GM12878 (cell line): ENCODE results near the gene DCBLD2. TPM values are rescaled to one million over a fixed set of nuclear protein-coding genes. Genes with fewer than 3 reads are reported as not detected.

Experiments used
- ATAC-seq: fragments of 200-7000 bp; cut with Tn5 transposase; 3 replicates; pipeline ENCODE4 v1.9.1; 2020; ENCODE audit warnings: mild to moderate bottlenecking, moderate library complexity
- BruUV-seq: library from RNA; stranded (reverse); fragments of 400-500 nt; replicated peaks from 2 replicates; lab custom pipeline; 2021; lab: Mats Ljungman, UMichigan
- CTCF ChIA-PET: fragments of 300-600 bp; sonication (Branson Sonifier 250); formaldehyde crosslinking; extraction: SDS; loops from one replicate; lab custom pipeline; 2021; ENCODE audit warnings: inconsistent platforms; lab: Yijun Ruan, JAX
- POLR2A ChIA-PET: fragments of 350-600 bp; formaldehyde crosslinking; extraction: SDS; loops from one replicate; lab custom pipeline; 2021; ENCODE audit warnings: inconsistent platforms; lab: Charles Lee
- RAD21 ChIA-PET: fragments of 300-600 bp; sonication (Branson Sonifier 250); formaldehyde crosslinking; loops from one replicate; lab custom pipeline; 2023; ENCODE audit warnings: antibody characterized with exemption; ENCODE audit not compliant: unreplicated experiment; lab: Charles Lee
- SMC1A ChIA-PET: fragments of 300-600 bp; sonication (Branson Sonifier 250); formaldehyde crosslinking; loops from one replicate; lab custom pipeline; 2023; ENCODE audit not compliant: unreplicated experiment, uncharacterized antibody; lab: Charles Lee
- DNase-seq: peaks from one replicate; pipeline ENCODE4 v3.0.0-alpha.2; 2011; ENCODE audit warnings: low read depth, low spot score
- FAIRE-seq: peaks from 3 replicates; lab custom pipeline; 2011; peaks lifted over from hg19 to GRCh38; lab: Jason Lieb, UNC
- H2AFZ ChIP-seq: 2 replicates; pipeline ENCODE4 v1.6.0; 2011; ENCODE audit warnings: low read depth, low read length, control low read depth; ENCODE audit not compliant: control insufficient read depth
- H3K27ac ChIP-seq: 2 replicates; pipeline ENCODE4 v1.5.1; 2011; ENCODE audit warnings: control low read depth; ENCODE audit not compliant: control insufficient read depth, insufficient read depth
- H3K27me3 ChIP-seq, 2 experiments: replicated peaks in 1 of 2; 2 replicates each; pipeline versions ENCODE4 v1.6.0 to v1.6.1; 2011; ENCODE audit warnings: low read length in 1 of 2; ENCODE audit not compliant: control insufficient read depth in 2 of 2, insufficient read depth in 2 of 2
- H3K36me3 ChIP-seq, 2 experiments: 2 replicates each; pipeline ENCODE4 v1.5.1; 2011; ENCODE audit warnings: low read length in 1 of 2; ENCODE audit not compliant: control insufficient read depth in 2 of 2, insufficient read depth in 2 of 2
- H3K4me1 ChIP-seq: 2 replicates; pipeline ENCODE4 v1.6.1; 2011; ENCODE audit warnings: mild to moderate bottlenecking, low read length, moderate library complexity, mixed read lengths; ENCODE audit not compliant: control insufficient read depth, insufficient read depth
- H3K4me2 ChIP-seq: 2 replicates; pipeline ENCODE4 v1.6.0; 2011; ENCODE audit warnings: control low read depth; ENCODE audit not compliant: control insufficient read depth, insufficient read depth
- H3K4me3 ChIP-seq: fragments of 200-600 bp; sonication (generic); 2 replicates; pipeline ENCODE4 v1.5.1; 2016
- H3K79me2 ChIP-seq: 2 replicates; pipeline ENCODE4 v1.6.0; 2011; ENCODE audit warnings: low read length; ENCODE audit not compliant: control insufficient read depth, insufficient read depth
- H3K9ac ChIP-seq: 2 replicates; pipeline ENCODE4 v1.8.0; 2011; ENCODE audit warnings: low read length, control low read depth, mixed read lengths; ENCODE audit not compliant: control insufficient read depth, insufficient read depth
- H3K9me3 ChIP-seq: replicated peaks from 3 replicates; pipeline ENCODE4 v1.5.1; 2011; ENCODE audit warnings: mild to moderate bottlenecking, low read length; ENCODE audit not compliant: control insufficient read depth, insufficient read depth
- H4K20me1 ChIP-seq: 2 replicates; pipeline ENCODE4 v1.6.0; 2011; ENCODE audit not compliant: control insufficient read depth, insufficient read depth
- BRCA1 ChIP-seq: IDR thresholded peaks from 2 replicates; pipeline ENCODE4 v1.6.1; 2011; ENCODE audit warnings: low read depth, low read length, improper control_type of control experiment
- EGR1 ChIP-seq, 2 experiments: IDR thresholded peaks; 1 replicate in 1 of 2; 2 replicates in 1 of 2; pipeline ENCODE4 v1.6.1; 2011 to 2012; ENCODE audit warnings: low read depth in 2 of 2, low read length in 2 of 2, borderline replicate concordance in 1 of 2, mild to moderate bottlenecking in 1 of 2, moderate library complexity in 1 of 2
- FOS ChIP-seq: IDR thresholded peaks from 3 replicates; pipeline ENCODE4 v1.6.1; 2011; ENCODE audit warnings: borderline replicate concordance; ENCODE audit not compliant: insufficient read length; ENCODE audit errors: extremely low read depth
- HDAC6 ChIP-seq: fragments of 200-600 bp; sonication (generic); IDR thresholded peaks from one replicate; pipeline ENCODE4 v1.8.0; 2017; ENCODE audit warnings: antibody characterized with exemption; ENCODE audit not compliant: unreplicated experiment
- IKZF1 ChIP-seq: fragments of 450-650 bp; conservative IDR thresholded peaks from 2 replicates; pipeline ENCODE4 v1.6.1; 2017; ENCODE audit warnings: antibody characterized with exemption, mild to moderate bottlenecking
- MXI1 ChIP-seq: fragments of 150-350 bp; IDR thresholded peaks from 2 replicates; pipeline ENCODE4 v1.6.1; 2011; ENCODE audit warnings: low read depth, mild to moderate bottlenecking, inconsistent platforms, low read length, improper control_type of control experiment
- MYC ChIP-seq: IDR thresholded peaks from 2 replicates; pipeline ENCODE4 v1.6.1; 2011; ENCODE audit warnings: mild to moderate bottlenecking, low read length, moderate library complexity, inconsistent platforms; ENCODE audit not compliant: insufficient read depth, insufficient replicate concordance, insufficient read length, severe bottlenecking
- PAX5 ChIP-seq: IDR thresholded peaks from 2 replicates; pipeline ENCODE4 v1.6.1; 2011; ENCODE audit warnings: low read depth, low read length, borderline replicate concordance
- SMC3 ChIP-seq: IDR thresholded peaks from 2 replicates; pipeline ENCODE4 v1.6.1; 2011; ENCODE audit warnings: low read length, improper control_type of control experiment, borderline replicate concordance
- TBL1XR1 ChIP-seq: IDR thresholded peaks from 2 replicates; pipeline ENCODE4 v1.6.1; 2012; ENCODE audit warnings: low read depth, low read length, improper control_type of control experiment
- TCF12 ChIP-seq: IDR thresholded peaks from 2 replicates; pipeline ENCODE4 v1.6.1; 2011; ENCODE audit warnings: low read depth, mild to moderate bottlenecking, low read length
- ZSCAN29 ChIP-seq: fragments of 450-650 bp; IDR thresholded peaks from 2 replicates; pipeline ENCODE4 v1.6.1; 2017; ENCODE audit warnings: mild to moderate bottlenecking, moderate library complexity
- WGBS: methylation state at CpG from one replicate; pipeline ENCODE4 v1.1.6; 2016; ENCODE audit warnings: low lambda C conversion rate; ENCODE audit not compliant: insufficient replicate concordance, insufficient coverage; ENCODE audit errors: missing lambda C conversion rate; 5-methylcytosine and 5-hydroxymethylcytosine counted together
- in situ Hi-C: fragments of 300-500 bp; cut with MboI; formaldehyde crosslinking; loops from 9 replicates; pipeline ENCODE4 v1.14.3; 2018; ENCODE audit warnings: mixed read lengths
- intact Hi-C: fragments of 100-400 bp; cut with micrococcal nuclease; formaldehyde crosslinking; loops from one replicate; pipeline ENCODE4 v1.14.2; 2022; ENCODE audit not compliant: unreplicated experiment
- polyA plus RNA-seq, 11 experiments: library from polyadenylated mRNA; depleted of rRNA in 4 of 11; unstranded in 6 of 11; stranded (reverse) in 5 of 11; fragments of >200 nt; fragmentation: Nextera tagmentation in 4 of 11; fragmentation: Illumina TruSeq in 1 of 11; extraction: Ambion mirVana in 4 of 11; extraction: Trizol in 1 of 11; gene quantifications; 1 replicate in 1 of 11; 2 replicates in 10 of 11; pipeline versions ENCODE4 v1.2.1 to v1.2.3, GENCODE V29; 2011 to 2016; ENCODE audit warnings: inconsistent platforms in 2 of 11, missing spikeins in 2 of 11, low read depth in 1 of 11
- total RNA-seq, 4 experiments: library from RNA; depleted of rRNA in 3 of 4; stranded (reverse); fragments of >200 nt in 3 of 4; fragmentation: Illumina TruSeq in 1 of 4; extraction: Trizol in 1 of 4; gene quantifications; 2 replicates each; pipeline versions ENCODE4 v1.2.1 to v1.2.3, GENCODE V29; 2013 to 2021
- TF ChIP-seq, protein P1 (sequence below): fragments of 450-650 bp; IDR thresholded peaks from 2 replicates; pipeline ENCODE4 v1.6.1; 2017; ENCODE audit warnings: mild to moderate bottlenecking, moderate library complexity

DCBLD2 gene
- total and polyA plus RNA-seq, 10 of the 15 experiments (the other 5 are each of a cell fraction or from before 2014, with no cell fraction given) = 1.6 to 5.9 (median 4.7) TPM

DNA sequence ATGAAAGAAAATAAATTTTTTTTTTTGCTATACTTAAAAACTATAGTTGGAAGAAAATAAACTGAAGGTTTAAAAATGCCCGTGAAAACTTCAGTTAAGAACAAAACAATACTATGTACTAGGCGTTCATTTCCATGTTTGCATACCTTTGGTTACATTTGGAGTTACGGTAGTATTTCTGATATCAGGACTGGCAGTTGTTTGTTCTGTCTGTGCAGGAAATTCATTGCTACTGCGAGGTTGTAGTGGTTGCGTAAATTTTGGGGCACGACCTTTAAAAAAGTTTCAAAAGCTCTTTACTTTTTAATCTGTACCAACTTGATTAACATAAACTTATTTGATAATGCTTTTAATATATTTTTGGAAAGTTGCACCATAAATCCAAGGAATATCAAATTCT lies 90.4 kb downstream of the DCBLD2 start:
- ATAC-seq (no peak), FAIRE-seq (no peak), DNase-seq (no peak)
- no peak overlapping the region for H3K9ac ChIP-seq
- no TSS peak for BruUV-seq
- no peaks in the 10 kb centered on the region for H3K27me3 ChIP-seq
- no peaks in the 10 kb centered on the region for H3K79me2 ChIP-seq
- no peaks in the 10 kb centered on the region for H3K9me3 ChIP-seq
- no peaks in the 10 kb centered on the region for H3K4me1 ChIP-seq
- H4K20me1 ChIP-seq = no peaks in the 10 kb centered on the region
- in situ Hi-C loops (loop anchor here (5.0 to 25.0 kb wide), 3 partner anchors 209 to 769 kb away; no protein-coding TSS in a partner anchor), intact Hi-C loops (loop anchor here (2.0 to 10.0 kb wide), 4 partner anchors 78 to 724 kb away; no protein-coding TSS in a partner anchor)
- RAD21 ChIA-PET = interaction anchor here (1.6 to 9.4 kb wide), 5 partner anchors 41 to 222 kb away, joined by 4 to 224 read pairs (median 15); no protein-coding TSS in a partner anchor
- H3K4me2 ChIP-seq = no peak overlapping the region
- H3K27ac ChIP-seq = no peak overlapping the region
- TF ChIP-seq SMC3 (no peak), MXI1 (no peak), BRCA1 (no peak), MYC (no peak)
- POLR2A ChIA-PET = interaction anchor here (1.8 kb wide), 1 partner anchor 207 kb away, joined by 5 read pairs; no protein-coding TSS in a partner anchor
- H2AFZ ChIP-seq = no peak overlapping the region
- CTCF ChIA-PET = interaction anchor here (0.9 to 9.4 kb wide), 8 partner anchors 10 to 221 kb away, joined by 3 to 373 read pairs (median 3); partner anchors contain the start of gene CPOX
- SMC1A ChIA-PET = interaction anchor here (1.1 to 10.2 kb wide), 8 partner anchors 20 to 214 kb away, joined by 3 to 408 read pairs (median 4); partner anchors contain the start of gene CPOX
- no peaks in the 10 kb centered on the region for H3K36me3 ChIP-seq
- H3K4me3 ChIP-seq = no peak overlapping the region
- WGBS = 99% methylated on average over 6 of the region's 6 CpGs

DNA sequence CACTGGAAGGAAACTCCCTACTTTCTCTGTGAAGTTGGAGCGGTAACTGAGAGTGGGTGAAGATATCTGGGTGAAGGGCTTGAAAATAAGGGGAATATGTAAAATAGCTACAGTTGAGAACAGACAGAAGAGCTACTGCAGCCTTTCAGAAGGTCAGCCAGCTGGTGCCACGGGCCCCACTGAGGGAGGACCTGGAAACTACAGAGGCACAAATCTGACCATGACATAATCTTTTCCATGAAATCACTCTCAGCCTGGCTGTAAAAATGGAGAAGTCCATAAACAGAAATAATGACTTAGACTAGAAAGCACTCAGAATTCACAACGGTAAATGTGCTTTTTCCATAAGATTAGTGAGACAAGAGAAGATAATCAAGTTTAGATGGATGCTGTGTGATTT lies 91.9 kb downstream of the DCBLD2 start:
- no peaks in the 10 kb centered on the region for H3K9me3 ChIP-seq
- POLR2A ChIA-PET = interaction anchor here (0.9 kb wide), 1 partner anchor 207 kb away, joined by 3 read pairs; no protein-coding TSS in a partner anchor
- RAD21 ChIA-PET = interaction anchor here (1.0 to 9.4 kb wide), 11 partner anchors 16 to 273 kb away, joined by 3 to 224 read pairs (median 4); no protein-coding TSS in a partner anchor
- H4K20me1 ChIP-seq = no peaks in the 10 kb centered on the region
- no peak overlapping the region for H3K27ac ChIP-seq
- no peak overlapping the region for H2AFZ ChIP-seq
- no peaks in the 10 kb centered on the region for H3K4me1 ChIP-seq
- in situ Hi-C loops = loop anchor here (25.0 kb wide), 1 partner anchor 472 kb away; no protein-coding TSS in a partner anchor
- H3K27me3 ChIP-seq = no peaks in the 10 kb centered on the region
- 57% methylated on average over 3 of the region's 3 CpGs for WGBS
- H3K36me3 ChIP-seq = no peaks in the 10 kb centered on the region
- ATAC-seq = peak; percentile 72
- no peak overlapping the region for H3K9ac ChIP-seq
- FAIRE-seq = no peak
- SMC1A ChIA-PET = interaction anchor here (0.9 to 10.2 kb wide), 13 partner anchors 11 to 770 kb away, joined by 3 to 408 read pairs (median 4); partner anchors contain the start of gene CPOX
- intact Hi-C loops = loop anchor here (1.0 kb wide), 1 partner anchor 209 kb away; no protein-coding TSS in a partner anchor
- H3K4me2 ChIP-seq = no peak overlapping the region
- no TSS peak for BruUV-seq
- no peaks in the 10 kb centered on the region for H3K79me2 ChIP-seq
- H3K4me3 ChIP-seq = no peak overlapping the region
- no peak for DNase-seq
- CTCF ChIA-PET = interaction anchor here (0.7 to 9.4 kb wide), 7 partner anchors 8 to 480 kb away, joined by 3 to 373 read pairs (median 3); partner anchors contain the start of gene CPOX
- TF ChIP-seq ZSCAN29 (no peak), IKZF1 (no peak; the same call in 1 of the 2 replicates), HDAC6 (no peak), EGR1 (IDR thresholded peaks at IDR 0.05; ENCODE audit: borderline replicate concordance in 1 of 2, low read depth in 2 of 2, low read length in 2 of 2) (0 out of 3 replicates have a peak, but pooled peaks of 1 of the 2 experiments have one; percentile 4), TBL1XR1 (no peak), TCF12 (0 out of 2 replicates have a peak, but pooled peaks have one; percentile 25), FOS (no peak), PAX5 (no peak)
- TF ChIP-seq, protein P1, sequence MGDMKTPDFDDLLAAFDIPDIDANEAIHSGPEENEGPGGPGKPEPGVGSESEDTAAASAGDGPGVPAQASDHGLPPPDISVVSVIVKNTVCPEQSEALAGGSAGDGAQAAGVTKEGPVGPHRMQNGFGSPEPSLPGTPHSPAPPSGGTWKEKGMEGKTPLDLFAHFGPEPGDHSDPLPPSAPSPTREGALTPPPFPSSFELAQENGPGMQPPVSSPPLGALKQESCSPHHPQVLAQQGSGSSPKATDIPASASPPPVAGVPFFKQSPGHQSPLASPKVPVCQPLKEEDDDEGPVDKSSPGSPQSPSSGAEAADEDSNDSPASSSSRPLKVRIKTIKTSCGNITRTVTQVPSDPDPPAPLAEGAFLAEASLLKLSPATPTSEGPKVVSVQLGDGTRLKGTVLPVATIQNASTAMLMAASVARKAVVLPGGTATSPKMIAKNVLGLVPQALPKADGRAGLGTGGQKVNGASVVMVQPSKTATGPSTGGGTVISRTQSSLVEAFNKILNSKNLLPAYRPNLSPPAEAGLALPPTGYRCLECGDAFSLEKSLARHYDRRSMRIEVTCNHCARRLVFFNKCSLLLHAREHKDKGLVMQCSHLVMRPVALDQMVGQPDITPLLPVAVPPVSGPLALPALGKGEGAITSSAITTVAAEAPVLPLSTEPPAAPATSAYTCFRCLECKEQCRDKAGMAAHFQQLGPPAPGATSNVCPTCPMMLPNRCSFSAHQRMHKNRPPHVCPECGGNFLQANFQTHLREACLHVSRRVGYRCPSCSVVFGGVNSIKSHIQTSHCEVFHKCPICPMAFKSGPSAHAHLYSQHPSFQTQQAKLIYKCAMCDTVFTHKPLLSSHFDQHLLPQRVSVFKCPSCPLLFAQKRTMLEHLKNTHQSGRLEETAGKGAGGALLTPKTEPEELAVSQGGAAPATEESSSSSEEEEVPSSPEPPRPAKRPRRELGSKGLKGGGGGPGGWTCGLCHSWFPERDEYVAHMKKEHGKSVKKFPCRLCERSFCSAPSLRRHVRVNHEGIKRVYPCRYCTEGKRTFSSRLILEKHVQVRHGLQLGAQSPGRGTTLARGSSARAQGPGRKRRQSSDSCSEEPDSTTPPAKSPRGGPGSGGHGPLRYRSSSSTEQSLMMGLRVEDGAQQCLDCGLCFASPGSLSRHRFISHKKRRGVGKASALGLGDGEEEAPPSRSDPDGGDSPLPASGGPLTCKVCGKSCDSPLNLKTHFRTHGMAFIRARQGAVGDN = no peak
